OCI-LY7 (cell line): ENCODE measurements around the gene EIF5AL1.
"Not testable (repeated sequence)": the region's sequence is repeated elsewhere in the genome, so short reads cannot be mapped to it uniquely, and the experiment has no call there.

Experiments used
- CTCF ChIP-seq: fragments of 200-600 bp; sonication (generic); conservative IDR thresholded peaks from 2 replicates; pipeline ENCODE4 v1.5.1; 2014; ENCODE audit warnings: mild to moderate bottlenecking, antibody characterized with exemption, low read length, moderate library complexity, mixed read lengths
- EZH2phosphoT487 ChIP-seq: fragments of 200-600 bp; sonication (generic); IDR thresholded peaks from 2 replicates; pipeline ENCODE4 v1.6.1; 2018; ENCODE audit warnings: low read depth, borderline replicate concordance, mild to moderate bottlenecking, mixed run types, antibody characterized with exemption, low read length, moderate library complexity, mixed read lengths

GRCh38 chr10:79556961-79557360 lies 44.6 kb downstream of the EIF5AL1 start:
- TF ChIP-seq CTCF, EZH2phosphoT487: not testable (repeated sequence)
